ENCODE data around the gene KCNJ14. TPM values are rescaled to one million over a fixed set of nuclear protein-coding genes. Genes with fewer than 3 reads are reported as not detected.

The KCNJ14 gene
- total RNA-seq, 2 experiments from 2014 or later: 1.2 TPM

- POLR2A ChIA-PET: interaction anchor here (0.9 kb wide), 1 partner anchor 73 kb away, joined by 3 read pairs; no protein-coding TSS in a partner anchor
- no peaks in the 10 kb centered on the region for H3K27me3 Mint-ChIP-seq
- DNase-seq: no peak
- CTCF ChIA-PET: interaction anchor here (0.6 to 8.3 kb wide), 19 partner anchors 10 to 358 kb away, joined by 3 to 137 read pairs (median 4); partner anchors contain the start of genes KDELR1, RPL18, SPHK2 and SULT2B1
- intact Hi-C loops (cut with micrococcal nuclease): loop anchor here (1.0 kb wide), 1 partner anchor 78 kb away; no protein-coding TSS in a partner anchor
- no peaks in the 10 kb centered on the region for H3K9me3 Mint-ChIP-seq
- H3K27ac Mint-ChIP-seq: no peak overlapping the region
- H3K4me1 Mint-ChIP-seq (ENCODE audit: low read depth): peaks cover 18% of the 10 kb centered on the region
- no peak overlapping the region for H3K4me3 Mint-ChIP-seq
- H3K36me3 Mint-ChIP-seq: no peaks in the 10 kb centered on the region
These were observed 50.9 kb downstream of the KCNJ14 start for GRCh38 chr19:48506138-48506733.

DNA sequence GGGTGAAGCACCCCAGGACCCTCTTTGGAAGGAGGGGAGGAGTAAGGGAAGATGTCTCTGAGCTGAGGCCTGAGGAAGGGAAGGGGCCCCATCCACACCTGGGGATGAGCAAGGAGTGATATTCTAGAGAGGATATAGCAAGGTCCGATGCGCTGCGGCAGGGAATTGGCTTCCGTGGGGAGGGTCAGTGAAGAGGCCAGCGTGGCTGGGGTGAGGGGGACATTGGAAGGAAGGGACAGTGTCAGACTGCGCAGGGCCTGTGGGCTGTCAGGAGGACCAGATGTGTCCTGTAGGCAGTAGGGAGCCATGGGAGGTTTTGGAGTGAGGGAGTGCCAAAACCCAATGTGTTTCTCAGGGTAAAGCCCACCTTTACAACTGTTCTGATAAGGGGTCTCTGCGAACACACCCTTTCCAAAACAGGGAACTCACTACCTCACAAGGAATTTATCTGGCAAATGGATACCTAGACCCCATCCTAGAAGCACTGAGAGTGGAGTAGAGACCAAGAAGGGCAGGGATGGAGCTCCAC, 52.6 kb downstream of the KCNJ14 start:
- DNase-seq: no peak
- intact Hi-C loops (cut with micrococcal nuclease): no loop called here
- ChIA-PET CTCF (interaction anchor here (0.7 to 8.3 kb wide), 10 partner anchors 15 to 117 kb away, joined by 3 to 137 read pairs (median 6); partner anchors contain the start of gene KDELR1), POLR2A (no interaction called here)
- Mint-ChIP-seq H3K27ac (no peak overlapping the region), H3K4me1 (ENCODE audit: low read depth) (peaks cover 9% of the 10 kb centered on the region), H3K36me3 (no peaks in the 10 kb centered on the region), H3K27me3 (no peaks in the 10 kb centered on the region), H3K9me3 (no peaks in the 10 kb centered on the region), H3K4me3 (no peak overlapping the region)

DNA sequence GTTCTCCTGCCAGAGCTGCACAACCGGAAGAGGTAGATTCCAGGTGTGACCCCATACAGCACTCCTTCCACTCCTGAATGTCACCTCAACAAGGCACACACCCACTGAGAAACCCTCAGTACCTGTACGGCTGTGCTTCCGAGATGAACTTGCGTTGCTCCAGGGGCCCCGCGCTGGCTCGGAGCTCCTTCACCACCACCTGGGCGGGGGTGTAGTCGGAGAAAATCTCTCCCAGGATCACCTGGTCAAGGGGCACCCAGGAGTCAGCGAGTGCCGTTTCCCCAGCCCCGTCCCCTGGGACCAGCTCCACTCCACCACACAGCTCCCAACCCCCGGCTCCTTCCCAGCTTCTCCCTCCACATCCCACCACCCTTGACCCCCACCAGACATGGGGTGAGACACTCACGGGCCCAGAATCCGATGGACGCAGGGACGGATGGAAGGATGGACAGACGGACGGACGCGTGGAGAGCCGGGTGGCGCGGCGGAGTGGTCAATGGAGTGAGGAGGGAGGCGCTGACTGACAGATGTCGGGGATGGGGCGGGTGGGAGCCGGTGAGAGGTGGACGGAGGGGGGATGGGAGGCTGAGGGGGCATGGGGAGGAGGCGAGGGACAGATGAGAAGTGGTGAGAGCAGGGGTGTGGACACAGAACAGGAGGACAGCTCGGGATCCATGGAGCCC, 53.5 kb downstream of the KCNJ14 start:
- Mint-ChIP-seq H3K27ac (no peak overlapping the region), H3K4me3 (no peak overlapping the region), H3K27me3 (no peaks in the 10 kb centered on the region), H3K4me1 (ENCODE audit: low read depth) (peaks cover 11% of the 10 kb centered on the region), H3K36me3 (no peaks in the 10 kb centered on the region), H3K9me3 (no peaks in the 10 kb centered on the region)
- ChIA-PET CTCF (interaction anchor here (1.1 to 8.3 kb wide), 6 partner anchors 19 to 117 kb away, joined by 3 to 137 read pairs (median 28); partner anchors contain the start of gene KDELR1), POLR2A (interaction anchor here (0.5 kb wide), 1 partner anchor 10 kb away, joined by 4 read pairs; no protein-coding TSS in a partner anchor)
- no peak for DNase-seq
- intact Hi-C loops (cut with micrococcal nuclease): no loop called here

- no peak for DNase-seq
- Mint-ChIP-seq H3K4me3 (no peak overlapping the region), H3K4me1 (ENCODE audit: low read depth) (peaks cover 14% of the 10 kb centered on the region), H3K27ac (no peak overlapping the region), H3K27me3 (no peaks in the 10 kb centered on the region), H3K9me3 (no peaks in the 10 kb centered on the region), H3K36me3 (no peaks in the 10 kb centered on the region)
- ChIA-PET POLR2A (interaction anchor here (0.5 kb wide), 1 partner anchor 10 kb away, joined by 4 read pairs; no protein-coding TSS in a partner anchor), CTCF (interaction anchor here (0.8 to 8.3 kb wide), 4 partner anchors 20 to 159 kb away, joined by 3 to 137 read pairs (median 28); no protein-coding TSS in a partner anchor)
- intact Hi-C loops (cut with micrococcal nuclease): loop anchor here (1.0 to 5.0 kb wide), 3 partner anchors 16 to 177 kb away; partner anchors contain the start of genes RPL18 and SPHK2
These were observed 54.3 kb downstream of the KCNJ14 start for GRCh38 chr19:48509467-48510194.

DNA sequence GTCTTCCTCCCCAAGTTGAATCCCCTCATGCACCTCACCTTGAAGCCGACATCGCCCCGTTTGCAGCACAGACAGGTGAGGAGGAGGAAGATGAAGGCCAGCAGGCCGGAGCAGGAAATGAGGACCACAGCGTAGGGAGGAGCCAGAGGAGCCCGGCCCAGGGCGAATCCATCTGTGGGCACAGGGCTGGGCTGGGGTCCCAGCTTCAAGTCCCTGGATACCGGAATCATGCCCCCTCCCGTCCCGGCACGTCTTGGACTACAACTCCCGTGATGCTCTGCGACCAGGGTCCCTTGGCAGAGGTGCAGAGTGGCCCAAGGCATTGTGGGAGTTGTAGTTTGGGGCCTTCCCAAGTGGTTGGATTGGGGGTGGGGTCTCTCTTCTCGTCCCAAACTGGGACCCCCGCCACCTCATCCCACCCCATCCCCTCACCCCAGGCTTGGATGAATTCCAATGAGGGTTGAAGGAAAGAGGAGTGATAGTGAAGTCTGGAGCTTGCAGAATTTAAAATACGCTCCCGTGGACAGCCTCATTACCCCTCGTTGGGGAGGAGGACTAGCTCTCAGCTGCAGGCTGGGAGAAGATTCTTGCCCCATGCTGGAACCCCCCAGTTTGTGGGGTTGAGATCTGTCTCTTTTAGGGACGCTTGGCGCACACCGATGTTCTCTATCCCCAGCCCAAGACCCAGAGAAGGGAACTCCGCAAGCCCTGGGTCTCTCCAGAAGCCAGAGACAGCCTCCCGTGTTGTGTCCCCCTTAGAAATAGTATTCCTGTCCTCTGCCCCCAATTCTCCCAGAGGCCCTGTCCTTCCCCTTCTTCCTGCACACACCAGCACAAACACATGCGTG, 55.3 kb downstream of the KCNJ14 start:
- H3K4me1 Mint-ChIP-seq (ENCODE audit: low read depth): peaks cover 14% of the 10 kb centered on the region
- H3K9me3 Mint-ChIP-seq: no peaks in the 10 kb centered on the region
- POLR2A ChIA-PET: interaction anchor here (1.1 kb wide), 1 partner anchor 17 kb away, joined by 3 read pairs; no protein-coding TSS in a partner anchor
- H3K4me3 Mint-ChIP-seq: peak overlapping the region; percentile 82
- H3K36me3 Mint-ChIP-seq: no peaks in the 10 kb centered on the region
- CTCF ChIA-PET: interaction anchor here (0.8 to 8.3 kb wide), 4 partner anchors 22 to 160 kb away, joined by 3 to 137 read pairs (median 4); no protein-coding TSS in a partner anchor
- intact Hi-C loops (cut with micrococcal nuclease): loop anchor here (1.0 to 5.0 kb wide), 3 partner anchors 17 to 178 kb away; partner anchors contain the start of genes RPL18 and SPHK2
- peak overlapping the region; percentile 49 for H3K27ac Mint-ChIP-seq
- no peaks in the 10 kb centered on the region for H3K27me3 Mint-ChIP-seq
- peak; percentile 83 for DNase-seq

DNA sequence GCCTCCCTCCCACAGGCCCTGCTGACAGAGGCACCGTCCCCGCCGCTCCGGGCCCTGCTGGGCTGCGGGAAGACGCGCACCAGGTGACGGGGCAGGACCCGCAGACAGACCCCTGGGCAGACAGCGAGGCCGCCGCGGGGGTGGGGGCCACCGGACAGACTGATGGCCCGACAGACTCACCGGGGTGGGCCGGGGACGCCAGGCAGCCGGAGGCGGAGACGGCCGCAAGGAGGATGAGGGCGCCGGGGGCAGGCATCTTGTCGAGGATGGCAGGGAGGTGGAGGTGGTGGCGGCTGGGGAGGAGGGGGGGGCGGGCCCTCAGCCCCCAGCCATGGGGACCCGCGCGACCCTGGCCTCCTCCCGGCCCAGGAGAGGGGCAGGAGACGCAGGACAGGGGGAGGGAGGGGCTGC, 56.0 kb downstream of the KCNJ14 start:
- intact Hi-C loops (cut with micrococcal nuclease): loop anchor here (5.0 kb wide), 1 partner anchor 179 kb away; no protein-coding TSS in a partner anchor
- peak; percentile 42 for DNase-seq
- no peaks in the 10 kb centered on the region for H3K9me3 Mint-ChIP-seq
- peak overlapping the region; percentile 82 for H3K4me3 Mint-ChIP-seq
- ChIA-PET CTCF (interaction anchor here (0.8 to 8.3 kb wide), 3 partner anchors 22 to 78 kb away, joined by 4 to 137 read pairs (median 4); no protein-coding TSS in a partner anchor), POLR2A (interaction anchor here (1.1 kb wide), 1 partner anchor 18 kb away, joined by 3 read pairs; no protein-coding TSS in a partner anchor)
- H3K27ac Mint-ChIP-seq: no peak overlapping the region
- H3K4me1 Mint-ChIP-seq (ENCODE audit: low read depth): peaks cover 14% of the 10 kb centered on the region
- H3K36me3 Mint-ChIP-seq: no peaks in the 10 kb centered on the region
- no peaks in the 10 kb centered on the region for H3K27me3 Mint-ChIP-seq

GRCh38 chr19:48511800-48512503, 56.6 kb downstream of the KCNJ14 start, which contains the start of gene LMTK3:
Gene LMTK3, minus strand, starts transcription at chr19:48511835. Its CDS starts 259 bp downstream, at chr19:48511576.
- intact Hi-C loops (cut with micrococcal nuclease): loop anchor here (2.0 to 5.0 kb wide), 2 partner anchors 43 to 180 kb away; partner anchors contain the start of gene CYTH2
- H3K27me3 Mint-ChIP-seq: no peaks in the 10 kb centered on the region
- H3K4me3 Mint-ChIP-seq: peak within 1 kb of the TSS; percentile 82
- H3K4me1 Mint-ChIP-seq (ENCODE audit: low read depth): peaks cover 14% of the 10 kb centered on the region
- H3K9me3 Mint-ChIP-seq: no peaks in the 10 kb centered on the region
- peak within 1 kb of the TSS; percentile 49 for H3K27ac Mint-ChIP-seq
- H3K36me3 Mint-ChIP-seq: no peaks in the 10 kb centered on the region
- ChIA-PET POLR2A (no interaction called here), CTCF (interaction anchor here (0.7 to 3.0 kb wide), 4 partner anchors 10 to 77 kb away, joined by 3 to 16 read pairs (median 10); no protein-coding TSS in a partner anchor)
- peak; percentile 88 for DNase-seq

- Mint-ChIP-seq H3K27ac (no peak overlapping the region), H3K4me3 (no peak overlapping the region), H3K27me3 (no peaks in the 10 kb centered on the region), H3K36me3 (no peaks in the 10 kb centered on the region), H3K4me1 (ENCODE audit: low read depth) (peaks cover 14% of the 10 kb centered on the region), H3K9me3 (no peaks in the 10 kb centered on the region)
- POLR2A ChIA-PET: interaction anchor here (2.1 kb wide), 1 partner anchor 106 kb away, joined by 5 read pairs; the partner anchor contains the start of genes RPL18 and SPHK2
- no peak for DNase-seq
- intact Hi-C loops (cut with micrococcal nuclease): loop anchor here (2.0 to 5.0 kb wide), 2 partner anchors 44 to 180 kb away; partner anchors contain the start of gene CYTH2
- CTCF ChIA-PET: interaction anchor here (0.6 to 3.0 kb wide), 7 partner anchors 10 to 121 kb away, joined by 3 to 16 read pairs (median 3); no protein-coding TSS in a partner anchor
These were observed 57.3 kb downstream of the KCNJ14 start for GRCh38 chr19:48512504-48513288.

GRCh38 chr19:48513289-48514122, 58.1 kb downstream of the KCNJ14 start:
- no peak overlapping the region for H3K4me3 Mint-ChIP-seq
- peaks cover 14% of the 10 kb centered on the region for H3K4me1 Mint-ChIP-seq (ENCODE audit: low read depth)
- H3K9me3 Mint-ChIP-seq: no peaks in the 10 kb centered on the region
- ChIA-PET CTCF (interaction anchor here (0.9 to 3.0 kb wide), 5 partner anchors 22 to 95 kb away, joined by 3 to 16 read pairs (median 13); no protein-coding TSS in a partner anchor), POLR2A (interaction anchor here (2.1 kb wide), 1 partner anchor 106 kb away, joined by 5 read pairs; the partner anchor contains the start of genes RPL18 and SPHK2)
- peak; percentile 85 for DNase-seq
- H3K27ac Mint-ChIP-seq: peak overlapping the region; percentile 58
- no peaks in the 10 kb centered on the region for H3K27me3 Mint-ChIP-seq
- no peaks in the 10 kb centered on the region for H3K36me3 Mint-ChIP-seq
- intact Hi-C loops (cut with micrococcal nuclease): loop anchor here (2.0 to 5.0 kb wide), 2 partner anchors 45 to 181 kb away; partner anchors contain the start of gene CYTH2

Data from activated CD4-positive, alpha-beta memory T cell treated with anti-CD3 and anti-CD28 coated beads for 36 hours (primary cell).